ENCODE data around the gene ESRP2.

Gene ESRP2

DNA sequence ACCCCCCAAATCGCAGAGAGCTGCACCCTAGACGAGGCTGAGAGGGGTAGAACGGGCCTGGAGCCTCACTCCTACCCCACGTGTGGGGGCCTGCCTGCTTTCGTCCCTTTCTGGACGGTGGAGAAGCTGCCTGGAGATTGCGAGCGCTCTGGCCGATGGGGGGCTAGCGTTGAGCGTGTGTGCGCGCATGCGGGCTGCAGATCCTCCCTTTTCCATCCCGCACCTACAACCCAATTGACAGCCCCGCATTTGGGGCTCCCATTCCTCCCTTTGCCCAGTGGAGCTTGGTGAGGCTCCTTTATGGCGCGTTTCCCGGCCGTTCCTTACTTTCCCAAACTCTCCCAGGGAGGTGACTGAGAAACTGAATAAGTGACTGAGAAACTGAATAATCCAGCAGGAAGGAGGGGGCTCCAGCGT lies 907 bp upstream of the ESRP2 start:
- DNase-seq (ENCODE audit: extremely low read depth, low read depth): no peak

DNA sequence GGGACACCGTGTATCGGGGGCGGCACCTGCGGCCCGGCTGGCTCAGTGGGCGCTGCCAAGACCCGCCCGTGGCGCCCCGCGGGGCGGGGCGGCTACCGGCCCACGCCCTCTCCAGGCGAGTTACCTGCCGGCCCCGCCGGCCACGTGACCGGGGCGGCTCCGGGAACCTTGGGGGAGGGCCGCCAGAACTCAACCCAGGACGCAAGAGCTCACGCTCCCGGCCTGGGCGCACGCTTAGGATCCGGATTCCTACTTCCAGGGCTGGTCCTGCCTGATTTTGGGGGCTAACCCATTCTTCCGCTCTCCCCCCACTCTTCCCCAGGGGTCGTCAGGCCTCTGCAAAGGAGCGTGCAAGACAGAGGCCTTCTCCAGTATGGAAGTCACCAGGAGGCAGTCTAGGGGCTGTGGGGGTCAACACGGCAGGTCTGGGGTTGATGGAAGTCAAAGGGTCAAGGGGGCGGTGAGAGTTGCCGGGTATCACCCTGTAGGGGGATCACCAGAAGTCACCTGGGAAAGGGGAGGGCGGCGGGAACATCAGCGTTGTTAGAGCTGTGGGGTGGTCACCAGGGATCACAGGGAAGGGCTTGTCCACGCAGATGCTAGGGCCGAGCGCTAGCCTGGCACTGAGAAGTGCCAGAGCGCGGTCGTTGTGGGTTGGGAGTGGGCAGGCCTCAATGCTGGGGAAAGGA lies 354 bp upstream of the ESRP2 start:
- no peak for DNase-seq (ENCODE audit: extremely low read depth, low read depth)
- TF ChIP-seq, protein P1, sequence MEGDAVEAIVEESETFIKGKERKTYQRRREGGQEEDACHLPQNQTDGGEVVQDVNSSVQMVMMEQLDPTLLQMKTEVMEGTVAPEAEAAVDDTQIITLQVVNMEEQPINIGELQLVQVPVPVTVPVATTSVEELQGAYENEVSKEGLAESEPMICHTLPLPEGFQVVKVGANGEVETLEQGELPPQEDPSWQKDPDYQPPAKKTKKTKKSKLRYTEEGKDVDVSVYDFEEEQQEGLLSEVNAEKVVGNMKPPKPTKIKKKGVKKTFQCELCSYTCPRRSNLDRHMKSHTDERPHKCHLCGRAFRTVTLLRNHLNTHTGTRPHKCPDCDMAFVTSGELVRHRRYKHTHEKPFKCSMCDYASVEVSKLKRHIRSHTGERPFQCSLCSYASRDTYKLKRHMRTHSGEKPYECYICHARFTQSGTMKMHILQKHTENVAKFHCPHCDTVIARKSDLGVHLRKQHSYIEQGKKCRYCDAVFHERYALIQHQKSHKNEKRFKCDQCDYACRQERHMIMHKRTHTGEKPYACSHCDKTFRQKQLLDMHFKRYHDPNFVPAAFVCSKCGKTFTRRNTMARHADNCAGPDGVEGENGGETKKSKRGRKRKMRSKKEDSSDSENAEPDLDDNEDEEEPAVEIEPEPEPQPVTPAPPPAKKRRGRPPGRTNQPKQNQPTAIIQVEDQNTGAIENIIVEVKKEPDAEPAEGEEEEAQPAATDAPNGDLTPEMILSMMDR (IDR thresholded peaks at IDR 0.05; ENCODE audit: low read depth, low read length): no peak

More for the DNA sequence above, 907 bp upstream of the ESRP2 start:
- TF ChIP-seq, protein P1 (IDR thresholded peaks at IDR 0.05; ENCODE audit: low read depth, low read length): no peak

DNA sequence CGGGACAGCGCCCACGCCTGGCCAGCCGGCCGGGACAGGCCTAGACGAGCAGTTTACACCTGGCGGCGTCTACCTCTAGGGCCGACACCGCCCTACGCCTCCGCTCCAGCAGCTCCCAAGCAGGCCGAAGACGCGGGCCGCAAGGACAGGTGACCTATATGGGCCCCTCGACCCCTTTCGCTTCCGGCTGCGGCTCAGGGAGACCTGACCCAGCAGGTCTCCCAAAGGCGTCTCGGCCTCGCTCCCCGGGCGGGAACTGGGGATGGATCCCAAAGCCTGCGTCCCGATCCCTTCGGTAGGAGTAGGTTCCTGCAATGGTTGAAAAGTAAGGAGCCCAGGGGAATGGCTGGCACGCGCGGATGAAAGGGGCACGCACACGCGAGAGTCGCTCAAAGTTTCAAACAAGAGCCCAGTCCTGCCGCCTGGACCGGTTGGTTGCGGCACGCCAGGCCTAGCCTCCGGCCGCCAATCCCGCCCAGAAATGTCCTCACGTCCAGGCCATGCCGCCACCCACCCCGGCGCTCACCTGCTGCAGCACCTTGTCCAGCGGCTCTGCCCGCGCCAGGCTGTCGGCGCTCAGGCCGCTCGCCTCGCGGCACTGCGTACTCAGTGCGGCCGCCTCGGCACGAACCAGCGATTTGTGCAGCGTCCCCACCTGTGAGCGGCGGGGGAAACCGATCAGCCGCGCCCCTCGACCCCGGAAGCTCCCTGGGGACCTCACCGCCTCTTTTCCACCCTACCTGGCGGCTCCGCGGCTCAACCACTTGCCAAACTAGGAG lies 630 bp downstream of the ESRP2 start:
- TF ChIP-seq, protein P1 (IDR thresholded peaks at IDR 0.05; ENCODE audit: low read depth, low read length): no peak
- no peak for DNase-seq (ENCODE audit: extremely low read depth, low read depth)

DNA sequence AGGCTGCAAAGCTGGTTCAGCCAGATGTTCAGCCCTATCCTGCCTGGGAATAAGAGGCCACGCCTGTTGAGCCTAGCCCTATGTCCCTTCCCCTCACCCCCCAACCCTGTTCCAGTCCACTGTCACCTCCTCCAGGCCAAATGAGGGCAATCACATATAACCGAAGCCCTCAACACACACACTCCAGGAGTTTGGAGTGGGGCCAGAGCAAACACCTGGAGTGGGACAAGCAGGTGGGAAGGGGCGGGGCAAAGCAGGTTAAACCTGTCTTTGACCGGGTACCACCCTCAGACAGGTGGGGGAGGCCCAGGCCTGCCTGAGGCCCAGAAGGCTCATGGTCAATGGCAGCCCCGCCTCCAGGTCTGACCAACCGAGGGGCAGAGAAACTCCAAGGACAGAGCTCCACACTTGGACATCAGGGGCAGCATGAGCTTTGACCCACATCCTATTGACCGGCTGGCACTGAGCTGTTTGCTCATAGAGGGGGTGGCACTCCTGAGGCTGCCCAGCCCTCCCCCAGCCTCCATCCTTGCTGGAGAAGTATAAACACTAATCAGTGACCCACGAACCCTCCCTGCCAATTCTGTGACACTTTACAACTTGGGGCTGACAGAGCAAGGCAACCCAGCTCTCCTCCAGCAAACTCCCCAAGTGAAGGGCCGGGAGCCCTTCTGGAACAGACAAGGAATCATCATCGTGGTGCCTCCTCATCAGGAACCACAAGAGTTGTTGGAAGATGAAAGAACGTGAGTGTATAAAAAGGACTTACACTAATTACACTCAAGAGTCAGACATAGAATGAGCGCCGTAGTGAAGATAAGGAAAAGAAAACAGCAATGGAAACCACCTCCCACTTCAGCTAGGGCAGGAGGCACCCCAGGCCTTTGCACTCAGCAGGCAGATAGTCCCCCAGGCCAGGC lies 1.5 kb downstream of the ESRP2 start:
- no peak for DNase-seq (ENCODE audit: extremely low read depth, low read depth)
- TF ChIP-seq, protein P1 (IDR thresholded peaks at IDR 0.05; ENCODE audit: low read depth, low read length): no peak

DNA sequence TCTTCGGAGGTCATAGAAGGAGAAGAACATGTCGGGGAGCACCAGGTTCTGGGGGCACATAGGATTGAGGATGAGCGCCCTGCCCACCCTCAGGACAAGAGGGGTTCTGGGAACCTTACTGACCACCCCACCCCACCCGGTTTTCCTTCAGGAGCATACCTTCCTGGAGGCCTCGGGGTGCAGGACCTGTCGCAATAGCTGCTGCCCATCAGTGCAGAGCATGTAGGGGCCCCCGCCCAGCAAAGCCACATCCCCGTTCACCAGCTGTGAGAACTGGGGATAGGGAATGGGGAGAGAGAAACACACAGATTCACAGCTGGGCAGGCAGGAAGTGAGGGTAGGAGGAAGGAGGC lies 2.1 kb downstream of the ESRP2 start:
- no peak for DNase-seq (ENCODE audit: extremely low read depth, low read depth)
- TF ChIP-seq, protein P1 (IDR thresholded peaks at IDR 0.05; ENCODE audit: low read depth, low read length): no peak

DNA sequence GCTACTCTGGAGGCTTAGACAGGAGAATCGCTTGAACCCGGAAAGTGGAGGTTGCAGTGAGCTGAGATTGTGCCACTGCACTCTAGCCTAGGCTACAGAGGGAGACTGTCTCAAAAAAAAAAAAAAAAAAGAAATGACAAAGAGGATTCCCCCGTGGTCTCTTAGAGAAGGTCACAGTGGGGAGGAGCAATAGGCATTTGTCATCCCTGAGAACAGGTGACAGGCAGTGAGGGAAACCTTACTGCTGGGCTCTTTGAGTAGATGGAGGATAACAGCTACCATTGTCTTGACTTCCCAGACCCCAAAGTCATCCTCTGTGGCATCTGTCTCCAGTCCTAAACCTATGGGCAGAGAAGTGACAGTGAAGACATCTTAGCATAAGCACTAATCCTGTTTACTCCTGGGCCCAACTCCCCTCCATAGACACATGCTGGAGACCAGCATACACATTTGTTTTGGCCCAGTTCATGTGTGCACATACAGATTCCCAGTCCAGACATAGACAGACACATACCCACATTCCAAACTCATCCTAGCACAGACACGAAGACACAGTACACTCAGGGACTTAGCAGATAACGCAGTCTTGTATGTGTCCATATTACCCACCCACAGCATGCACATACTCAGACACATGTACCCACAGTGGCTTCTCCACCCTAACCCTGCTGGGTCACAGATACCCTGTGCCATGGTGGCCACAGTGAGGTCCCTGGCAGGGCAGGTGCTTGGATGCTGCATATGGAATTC lies 2.7 kb downstream of the ESRP2 start:
- DNase-seq (ENCODE audit: extremely low read depth, low read depth): no peak
- TF ChIP-seq, protein P1 (IDR thresholded peaks at IDR 0.05; ENCODE audit: low read depth, low read length): no peak
